Common myeloid progenitor, CD34-positive (primary cell): ENCODE results near the gene LACTBL1.

ENCODE experiments used
- CTCF ChIA-PET: fragments of 350-600 bp; sonication (Branson Sonifier 250); formaldehyde crosslinking; loops from one replicate; lab custom pipeline; 2021; ENCODE audit warnings: antibody characterized with exemption; lab: Charles Lee
- POLR2A ChIA-PET: fragments of 350-600 bp; sonication (Branson Sonifier 250); formaldehyde crosslinking; loops from one replicate; lab custom pipeline; 2021; ENCODE audit warnings: antibody characterized with exemption; lab: Charles Lee
- DNase-seq, 3 donors: peaks; one replicate each; pipeline versions ENCODE4 v3.0.0 to v3.0.0-alpha.2; 2013
- H3K27ac ChIP-seq, 2 experiments: 1 replicate in 1 of 2; 2 replicates in 1 of 2; pipeline ENCODE4 v1.7.0; 2013; ENCODE audit warnings: inconsistent platforms in 2 of 2, low read length in 2 of 2, mild to moderate bottlenecking in 2 of 2, low read depth in 1 of 2, moderate library complexity in 1 of 2; ENCODE audit not compliant: severe bottlenecking in 2 of 2, insufficient read depth in 1 of 2, poor library complexity in 1 of 2
- H3K27me3 ChIP-seq, 5 experiments: replicated peaks in 2 of 5; 1 replicate in 3 of 5; 2 replicates in 2 of 5; pipeline versions ENCODE4 v1.6.1 to v1.7.0; 2013; ENCODE audit warnings: low read length in 4 of 5, mild to moderate bottlenecking in 2 of 5, moderate library complexity in 2 of 5, inconsistent platforms in 1 of 5; ENCODE audit not compliant: insufficient read depth in 5 of 5, control insufficient read depth in 4 of 5
- H3K36me3 ChIP-seq, 4 experiments: 1 replicate in 2 of 4; 2 replicates in 2 of 4; pipeline versions ENCODE4 v1.6.1 to v1.7.0; 2013; ENCODE audit warnings: low read length in 3 of 4, control low read depth in 1 of 4, mild to moderate bottlenecking in 1 of 4; ENCODE audit not compliant: control insufficient read depth in 4 of 4, insufficient read depth in 4 of 4
- H3K4me1 ChIP-seq, 4 experiments: 1 replicate in 3 of 4; 2 replicates in 1 of 4; pipeline versions ENCODE4 v1.6.1 to v1.7.1; 2013; ENCODE audit warnings: low read length in 3 of 4, mild to moderate bottlenecking in 3 of 4, control low read depth in 1 of 4, inconsistent platforms in 1 of 4, moderate library complexity in 1 of 4; ENCODE audit not compliant: control insufficient read depth in 4 of 4, insufficient read depth in 4 of 4; ENCODE audit errors: control extremely low read depth in 1 of 4
- H3K4me3 ChIP-seq, 7 experiments: 1 replicate in 4 of 7; 2 replicates in 3 of 7; pipeline versions ENCODE4 v1.5.1 to v1.7.0; 2013; ENCODE audit warnings: mild to moderate bottlenecking in 7 of 7, low read length in 6 of 7, moderate library complexity in 6 of 7, inconsistent platforms in 2 of 7, low read depth in 2 of 7, control low read depth in 1 of 7; ENCODE audit not compliant: insufficient read depth in 4 of 7, control insufficient read depth in 1 of 7; ENCODE audit errors: extremely low read depth in 1 of 7
- H3K9me3 ChIP-seq, 5 experiments: 1 replicate in 4 of 5; 2 replicates in 1 of 5; pipeline versions ENCODE4 v1.6.1 to v1.7.1; 2013; ENCODE audit warnings: low read length in 4 of 5, mild to moderate bottlenecking in 2 of 5, inconsistent platforms in 1 of 5, low read depth in 1 of 5, moderate library complexity in 1 of 5; ENCODE audit not compliant: control insufficient read depth in 4 of 5, insufficient read depth in 2 of 5; ENCODE audit errors: control extremely low read depth in 1 of 5
- WGBS: methylation state at CpG from one replicate; pipeline ENCODE4 v1.1.5; 2013; ENCODE audit not compliant: insufficient coverage; 5-methylcytosine and 5-hydroxymethylcytosine counted together

Gene LACTBL1

DNA sequence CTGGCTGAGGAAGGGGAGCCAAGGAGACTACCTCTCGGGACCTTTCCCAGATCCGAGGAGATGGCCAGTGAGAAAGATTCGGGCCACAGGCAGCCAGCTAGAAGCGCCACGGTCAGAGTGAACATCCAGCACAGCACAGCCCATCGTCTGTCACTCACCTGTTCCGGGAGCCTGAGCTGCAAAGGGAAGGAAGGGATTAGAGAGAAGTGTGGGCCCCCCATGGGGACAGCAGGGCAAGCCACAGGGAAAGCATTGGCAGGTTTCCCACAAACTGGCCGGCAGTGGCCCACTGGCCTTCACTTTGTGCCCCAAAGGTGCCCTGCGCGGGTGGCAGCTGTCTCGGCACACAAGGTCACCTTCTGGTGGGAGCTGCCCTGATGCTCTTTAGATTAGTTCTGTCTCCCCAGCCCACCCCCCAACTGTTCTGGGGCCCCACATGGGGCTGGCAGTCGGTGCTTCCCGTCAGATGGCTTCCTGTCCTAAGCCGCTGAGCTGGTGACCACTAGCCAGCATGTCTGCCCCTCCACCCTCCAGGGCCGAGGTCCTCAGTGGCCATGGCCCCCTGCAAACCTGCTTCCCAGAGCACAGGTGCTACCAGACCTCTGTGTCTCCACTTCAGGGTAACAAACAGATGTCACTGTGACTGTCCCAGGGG is 56.7 kb downstream of the LACTBL1 start:
- Histone ChIP-seq H3K27ac (no peak overlapping the region), H3K36me3 (no peaks in the 10 kb centered on the region), H3K4me1 (no peaks in the 10 kb centered on the region), H3K27me3 (peaks cover 0 to 25% (median 4%) of the 10 kb centered on the region in 5 experiments), H3K4me3 (no peak overlapping the region), H3K9me3 (no peaks in the 10 kb centered on the region)
- ChIA-PET CTCF (no interaction called here), POLR2A (no interaction called here)
- WGBS, result 45% methylated on average over 9 of the region's 15 CpGs
- DNase-seq, result no peak

DNA sequence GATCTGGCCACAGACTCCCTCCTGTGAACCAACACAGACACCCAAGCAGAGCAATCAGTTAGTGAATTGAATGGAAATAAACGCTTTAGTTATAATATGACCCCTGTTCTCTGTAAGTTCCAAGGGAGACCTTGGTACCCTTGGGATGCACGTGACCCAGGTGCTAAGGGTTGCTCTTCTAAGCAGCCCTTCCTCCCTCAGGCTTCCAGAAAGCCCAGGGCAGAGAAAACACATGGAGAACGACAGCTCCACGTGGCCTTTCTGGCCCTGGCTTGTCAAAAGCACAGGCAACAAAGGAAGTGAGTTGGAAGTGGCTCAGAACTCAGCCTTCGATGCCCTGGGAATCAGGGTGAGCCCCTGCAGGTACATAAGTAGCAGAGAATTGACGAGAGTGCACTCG is 57.4 kb downstream of the LACTBL1 start:
- POLR2A ChIA-PET, result no interaction called here
- Histone ChIP-seq H3K4me1 (no peaks in the 10 kb centered on the region), H3K4me3 (no peak overlapping the region), H3K36me3 (no peaks in the 10 kb centered on the region), H3K27me3 (peaks cover 0 to 25% (median 4%) of the 10 kb centered on the region in 5 experiments), H3K27ac (no peak overlapping the region), H3K9me3 (no peaks in the 10 kb centered on the region)
- DNase-seq, result no peak
- CTCF ChIA-PET, result no interaction called here
- 85% methylated on average over 7 of the region's 7 CpGs for WGBS

DNA sequence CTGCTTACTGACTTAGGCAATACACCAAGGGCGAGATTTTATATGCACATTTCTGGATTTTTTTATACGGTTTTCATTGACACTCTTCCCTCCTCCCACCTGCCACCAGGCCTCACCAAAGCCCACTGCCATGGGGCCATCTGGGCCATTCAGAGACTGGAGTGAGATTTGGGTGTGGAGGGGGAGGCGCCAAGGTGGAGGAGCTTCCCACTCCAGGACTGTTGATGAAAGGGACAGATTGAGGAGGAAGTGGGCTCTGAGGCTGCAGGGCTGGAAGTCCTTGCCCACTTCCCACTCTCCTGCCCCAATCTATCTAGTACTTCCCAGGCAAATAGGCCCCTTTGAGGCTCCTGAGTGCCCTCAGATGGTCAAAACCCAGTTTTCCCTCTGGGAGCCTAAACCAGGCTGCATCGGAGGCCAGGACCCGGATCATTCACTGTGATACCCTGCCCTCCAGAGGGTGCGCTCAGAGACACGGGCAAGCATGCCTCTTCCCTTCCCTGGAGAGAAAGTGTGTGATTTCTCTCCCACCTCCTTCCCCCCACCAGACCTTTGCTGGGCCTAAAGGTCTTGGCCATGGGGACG is 57.9 kb downstream of the LACTBL1 start:
- Histone ChIP-seq H3K36me3 (no peaks in the 10 kb centered on the region), H3K4me3 (no peak overlapping the region), H3K27me3 (peaks cover 0 to 25% (median 4%) of the 10 kb centered on the region in 5 experiments), H3K4me1 (no peaks in the 10 kb centered on the region), H3K27ac (no peak overlapping the region), H3K9me3 (no peaks in the 10 kb centered on the region)
- POLR2A ChIA-PET, result no interaction called here
- CTCF ChIA-PET, result no interaction called here
- DNase-seq, result no peak
- WGBS, result 83% methylated on average over 6 of the region's 8 CpGs

DNA sequence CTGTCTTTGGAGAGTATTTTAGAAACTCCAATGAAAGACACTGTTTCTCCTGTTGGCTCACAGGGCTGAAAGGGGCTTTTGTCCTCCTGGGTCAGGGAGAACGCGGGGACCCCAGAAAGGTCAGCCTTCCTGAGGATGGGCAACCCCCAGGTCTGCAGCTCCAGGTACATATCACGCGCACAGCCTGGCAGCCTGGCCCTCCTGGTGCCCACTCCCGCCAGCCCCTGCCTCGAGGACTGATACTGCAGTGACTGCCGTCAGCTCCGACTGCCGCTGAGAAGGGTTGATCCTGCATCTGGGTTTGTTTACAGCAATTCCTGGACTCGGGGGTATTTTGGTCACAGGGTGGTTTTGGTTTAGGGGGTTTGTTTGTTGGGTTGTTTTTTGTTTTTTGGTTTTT is 58.5 kb downstream of the LACTBL1 start:
- DNase-seq, result no peak
- no peaks in the 10 kb centered on the region for H3K9me3 ChIP-seq
- POLR2A ChIA-PET, result no interaction called here
- WGBS, result 90% methylated on average over 9 of the region's 10 CpGs
- H3K36me3 ChIP-seq, result no peaks in the 10 kb centered on the region
- no peak overlapping the region for H3K4me3 ChIP-seq
- CTCF ChIA-PET, result no interaction called here
- no peaks in the 10 kb centered on the region for H3K4me1 ChIP-seq
- no peak overlapping the region for H3K27ac ChIP-seq
- peaks cover 0 to 25% (median 4%) of the 10 kb centered on the region in 5 experiments for H3K27me3 ChIP-seq

DNA sequence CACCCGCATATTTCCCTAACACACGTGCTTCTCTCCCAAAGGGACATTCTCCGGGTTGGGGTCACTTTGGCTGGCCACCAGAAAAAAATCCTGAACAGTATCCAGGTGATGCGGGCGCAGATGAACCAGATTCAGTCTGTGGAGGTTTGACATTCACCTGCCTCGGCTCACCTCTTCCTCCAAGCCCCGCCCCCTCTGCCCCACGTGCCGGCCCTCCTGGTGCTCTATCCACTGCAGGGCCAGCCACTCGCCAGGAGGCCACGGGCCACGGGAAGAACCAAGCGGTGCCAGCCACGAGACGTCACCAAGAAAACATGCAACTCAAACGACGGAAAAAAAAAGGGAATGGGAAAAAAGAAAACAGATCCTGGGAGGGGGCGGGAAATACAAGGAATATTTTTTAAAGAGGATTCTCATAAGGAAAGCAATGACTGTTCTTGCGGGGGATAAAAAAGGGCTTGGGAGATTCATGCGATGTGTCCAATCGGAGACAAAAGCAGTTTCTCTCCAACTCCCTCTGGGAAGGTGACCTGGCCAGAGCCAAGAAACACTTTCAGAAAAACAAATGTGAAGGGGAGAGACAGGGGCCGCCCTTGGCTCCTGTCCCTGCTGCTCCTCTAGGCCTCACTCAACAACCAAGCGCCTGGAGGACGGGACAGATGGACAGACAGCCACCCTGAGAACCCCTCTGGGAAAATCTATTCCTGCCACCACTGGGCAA is 59.1 kb downstream of the LACTBL1 start:
- Histone ChIP-seq H3K9me3 (no peaks in the 10 kb centered on the region), H3K27me3 (peaks cover 0 to 25% (median 4%) of the 10 kb centered on the region in 5 experiments), H3K36me3 (no peaks in the 10 kb centered on the region), H3K4me1 (no peaks in the 10 kb centered on the region), H3K4me3 (no peak overlapping the region), H3K27ac (no peak overlapping the region)
- ChIA-PET CTCF (no interaction called here), POLR2A (no interaction called here)
- WGBS, result 93% methylated on average over 22 of the region's 24 CpGs
- no peak for DNase-seq

DNA sequence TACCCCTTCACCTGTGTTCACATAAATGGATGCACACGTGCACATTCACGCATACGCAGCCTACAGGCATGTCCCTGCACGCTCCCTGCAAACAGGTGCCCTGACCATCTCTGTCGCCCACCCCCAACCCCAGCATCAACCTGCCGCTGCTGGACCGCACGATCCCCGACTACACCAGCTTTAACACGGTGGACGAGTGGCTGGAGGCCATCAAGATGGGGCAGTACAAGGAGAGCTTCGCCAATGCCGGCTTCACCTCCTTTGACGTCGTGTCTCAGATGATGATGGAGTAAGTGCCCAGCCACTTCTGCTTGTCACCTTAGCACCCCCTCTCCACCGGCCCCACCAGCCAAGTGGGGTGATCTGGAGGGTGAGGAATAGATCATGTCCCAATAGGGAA is 60.4 kb downstream of the LACTBL1 start:
- Histone ChIP-seq H3K9me3 (no peaks in the 10 kb centered on the region), H3K36me3 (no peaks in the 10 kb centered on the region), H3K4me3 (no peak overlapping the region), H3K27me3 (peaks cover 0 to 25% (median 4%) of the 10 kb centered on the region in 5 experiments), H3K27ac (no peak overlapping the region), H3K4me1 (no peaks in the 10 kb centered on the region)
- ChIA-PET CTCF (no interaction called here), POLR2A (no interaction called here)
- WGBS, result 95% methylated on average over 13 of the region's 16 CpGs
- DNase-seq, result no peak

DNA sequence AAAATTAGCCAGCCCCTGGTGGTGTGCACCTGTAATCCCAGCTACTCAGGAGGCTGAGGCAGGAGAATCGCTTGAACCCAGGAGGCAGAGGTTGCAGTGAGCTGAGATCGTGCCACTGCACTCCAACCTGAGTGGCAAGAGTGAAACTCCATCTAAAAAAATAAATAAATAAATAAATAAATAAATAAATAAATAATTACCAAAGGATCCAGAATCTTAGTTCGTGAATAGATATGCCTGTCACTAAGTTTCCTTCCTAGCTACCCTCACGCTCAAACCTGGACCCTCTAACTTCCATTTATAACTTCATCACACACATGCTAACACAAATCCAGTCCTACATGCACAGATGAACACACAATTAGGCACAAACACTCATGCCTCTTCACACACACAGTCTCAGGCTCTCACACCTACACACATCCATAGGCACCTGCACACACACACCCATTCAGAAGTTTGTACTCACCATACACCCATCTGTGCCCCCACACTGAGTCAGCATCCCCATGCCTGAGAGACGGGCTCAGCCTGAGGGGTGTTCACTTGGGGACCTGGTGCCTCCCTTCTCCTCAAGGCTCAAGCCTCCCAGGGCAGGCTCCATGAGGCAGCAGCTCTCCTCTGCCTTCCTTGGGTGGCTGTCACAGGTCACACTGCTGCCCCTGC is 61.5 kb downstream of the LACTBL1 start:
- Histone ChIP-seq H3K9me3 (no peaks in the 10 kb centered on the region), H3K4me3 (no peak overlapping the region), H3K27ac (no peak overlapping the region), H3K36me3 (no peaks in the 10 kb centered on the region), H3K4me1 (no peaks in the 10 kb centered on the region), H3K27me3 (peaks cover 0 to 20% (median 4%) of the 10 kb centered on the region in 5 experiments)
- WGBS, result 93% methylated on average over 3 of the region's 5 CpGs
- DNase-seq, result no peak
- ChIA-PET POLR2A (no interaction called here), CTCF (no interaction called here)
